ENCODE measurements around the gene GDAP2. TPM values are rescaled to one million over a fixed set of nuclear protein-coding genes. Genes with fewer than 3 reads are reported as not detected.

Gene GDAP2
- total RNA-seq, 4 donors from 2014 or later: 19.6 to 34.4 (median 25.1) TPM

GRCh38 chr1:117967881-117968280 lies 38.5 kb upstream of the GDAP2 start:
- DNase-seq (ENCODE audit: low spot score in 2 of 2): no peak
- no peaks in the 10 kb centered on the region for H3K27me3 ChIP-seq

GRCh38 chr1:117967477-117967876 lies 38.1 kb upstream of the GDAP2 start:
- Histone ChIP-seq H3K4me1 (peaks cover 8% of the 10 kb centered on the region), H3K4me3 (no peak overlapping the region), H3K36me3 (no peaks in the 10 kb centered on the region), H3K9me3 (no peaks in the 10 kb centered on the region), H3K27me3 (no peaks in the 10 kb centered on the region), H3K27ac (no peak overlapping the region)
- TF ChIP-seq POLR2AphosphoS5 (IDR thresholded peaks at IDR 0.05) (no peak), POLR2A (IDR thresholded peaks at IDR 0.05) (no peak), CTCF (IDR thresholded peaks at IDR 0.05) (no peak), EP300 (IDR thresholded peaks at IDR 0.05) (no peak)
- DNase-seq (ENCODE audit: low spot score in 2 of 2): no peak
- WGBS: 47% methylated on average over 4 of the region's 4 CpGs

More at GRCh38 chr1:117967881-117968280, 38.5 kb upstream of the GDAP2 start:
- no peak overlapping the region for H3K27ac ChIP-seq
- H3K9me3 ChIP-seq: no peaks in the 10 kb centered on the region
- peaks cover 8% of the 10 kb centered on the region for H3K4me1 ChIP-seq
- 0% methylated on average over 1 of the region's 1 CpG for WGBS
- TF ChIP-seq CTCF (IDR thresholded peaks at IDR 0.05) (no peak), POLR2AphosphoS5 (IDR thresholded peaks at IDR 0.05) (no peak), POLR2A (IDR thresholded peaks at IDR 0.05) (no peak), EP300 (IDR thresholded peaks at IDR 0.05) (no peak)
- H3K4me3 ChIP-seq: no peak overlapping the region
- no peaks in the 10 kb centered on the region for H3K36me3 ChIP-seq

GRCh38 chr1:117964290-117965038 lies 35.0 kb upstream of the GDAP2 start:
- no peak for DNase-seq (ENCODE audit: low spot score in 2 of 2)
- 79% methylated on average over 3 of the region's 3 CpGs for WGBS
- Histone ChIP-seq H3K36me3 (peaks cover 17% of the 10 kb centered on the region), H3K27ac (no peak overlapping the region), H3K27me3 (no peaks in the 10 kb centered on the region), H3K4me3 (no peak overlapping the region), H3K4me1 (peaks cover 8% of the 10 kb centered on the region), H3K9me3 (no peaks in the 10 kb centered on the region)
- TF ChIP-seq POLR2AphosphoS5 (IDR thresholded peaks at IDR 0.05) (no peak), POLR2A (IDR thresholded peaks at IDR 0.05) (no peak)

- peaks cover 68% of the 10 kb centered on the region for H3K36me3 ChIP-seq
- WGBS: 35% methylated on average over 3 of the region's 3 CpGs
- H3K9me3 ChIP-seq: no peaks in the 10 kb centered on the region
- no peaks in the 10 kb centered on the region for H3K4me1 ChIP-seq
- H3K4me3 ChIP-seq: no peak overlapping the region
- no peak for TF ChIP-seq POLR2A (IDR thresholded peaks at IDR 0.05)
- no peak for TF ChIP-seq CTCF (IDR thresholded peaks at IDR 0.05)
- TF ChIP-seq POLR2AphosphoS5 (IDR thresholded peaks at IDR 0.05): no peak
- TF ChIP-seq EP300 (IDR thresholded peaks at IDR 0.05): no peak
- no peak overlapping the region for H3K27ac ChIP-seq
- no peaks in the 10 kb centered on the region for H3K27me3 ChIP-seq
- no peak for DNase-seq (ENCODE audit: low spot score in 2 of 2)
These were observed 29.9 kb upstream of the GDAP2 start for GRCh38 chr1:117959364-117959763.

GRCh38 chr1:117952386-117952785 lies 23.0 kb upstream of the GDAP2 start:
- no peaks in the 10 kb centered on the region for H3K9me3 ChIP-seq
- DNase-seq (ENCODE audit: low spot score in 2 of 2): no peak
- H3K4me3 ChIP-seq: no peak overlapping the region
- no peak overlapping the region for H3K27ac ChIP-seq
- H3K36me3 ChIP-seq: peaks cover 99% of the 10 kb centered on the region
- TF ChIP-seq EP300 (IDR thresholded peaks at IDR 0.05) (no peak), POLR2A (IDR thresholded peaks at IDR 0.05) (no peak), CTCF (IDR thresholded peaks at IDR 0.05) (no peak), POLR2AphosphoS5 (IDR thresholded peaks at IDR 0.05) (no peak)
- H3K4me1 ChIP-seq: no peaks in the 10 kb centered on the region
- no peaks in the 10 kb centered on the region for H3K27me3 ChIP-seq
- WGBS: 88% methylated on average over 1 of the region's 1 CpG

Measured in suprapubic skin (tissue), 4 donors.